Measurements from ENCODE around the gene SRSF3.
"Not testable (repeated sequence)": the region's sequence is repeated elsewhere in the genome, so short reads cannot be mapped to it uniquely, and the experiment has no call there.

Gene SRSF3

DNA sequence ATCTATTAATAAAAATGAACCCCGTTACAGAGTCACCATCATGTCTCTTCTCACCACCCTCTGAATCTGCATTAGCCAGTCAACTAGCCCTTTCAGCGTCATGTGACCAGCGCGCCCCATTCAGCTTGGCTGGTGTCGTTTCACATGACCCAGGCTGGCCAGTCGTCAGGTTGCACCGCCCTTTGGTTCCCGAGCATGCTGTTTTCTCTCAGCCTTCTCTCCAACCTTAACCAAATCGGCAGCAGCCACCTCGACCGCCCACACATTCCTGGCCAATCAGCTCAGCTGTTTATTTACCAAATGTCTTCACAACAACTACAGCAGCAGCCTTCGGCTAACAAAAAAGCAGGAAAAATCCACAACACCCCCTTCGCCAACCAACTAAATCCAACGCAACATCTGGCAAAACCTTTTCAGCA, 5.6 kb downstream of the SRSF3 start:
- H3K4me3 ChIP-seq (ENCODE audit: low read depth, low read length): peak overlapping the region; percentile 1; the same call in 1 of the 2 replicates
- TF ChIP-seq, protein P1, sequence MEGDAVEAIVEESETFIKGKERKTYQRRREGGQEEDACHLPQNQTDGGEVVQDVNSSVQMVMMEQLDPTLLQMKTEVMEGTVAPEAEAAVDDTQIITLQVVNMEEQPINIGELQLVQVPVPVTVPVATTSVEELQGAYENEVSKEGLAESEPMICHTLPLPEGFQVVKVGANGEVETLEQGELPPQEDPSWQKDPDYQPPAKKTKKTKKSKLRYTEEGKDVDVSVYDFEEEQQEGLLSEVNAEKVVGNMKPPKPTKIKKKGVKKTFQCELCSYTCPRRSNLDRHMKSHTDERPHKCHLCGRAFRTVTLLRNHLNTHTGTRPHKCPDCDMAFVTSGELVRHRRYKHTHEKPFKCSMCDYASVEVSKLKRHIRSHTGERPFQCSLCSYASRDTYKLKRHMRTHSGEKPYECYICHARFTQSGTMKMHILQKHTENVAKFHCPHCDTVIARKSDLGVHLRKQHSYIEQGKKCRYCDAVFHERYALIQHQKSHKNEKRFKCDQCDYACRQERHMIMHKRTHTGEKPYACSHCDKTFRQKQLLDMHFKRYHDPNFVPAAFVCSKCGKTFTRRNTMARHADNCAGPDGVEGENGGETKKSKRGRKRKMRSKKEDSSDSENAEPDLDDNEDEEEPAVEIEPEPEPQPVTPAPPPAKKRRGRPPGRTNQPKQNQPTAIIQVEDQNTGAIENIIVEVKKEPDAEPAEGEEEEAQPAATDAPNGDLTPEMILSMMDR (IDR thresholded peaks at IDR 0.05; ENCODE audit: low read depth, low read length): no peak

DNA sequence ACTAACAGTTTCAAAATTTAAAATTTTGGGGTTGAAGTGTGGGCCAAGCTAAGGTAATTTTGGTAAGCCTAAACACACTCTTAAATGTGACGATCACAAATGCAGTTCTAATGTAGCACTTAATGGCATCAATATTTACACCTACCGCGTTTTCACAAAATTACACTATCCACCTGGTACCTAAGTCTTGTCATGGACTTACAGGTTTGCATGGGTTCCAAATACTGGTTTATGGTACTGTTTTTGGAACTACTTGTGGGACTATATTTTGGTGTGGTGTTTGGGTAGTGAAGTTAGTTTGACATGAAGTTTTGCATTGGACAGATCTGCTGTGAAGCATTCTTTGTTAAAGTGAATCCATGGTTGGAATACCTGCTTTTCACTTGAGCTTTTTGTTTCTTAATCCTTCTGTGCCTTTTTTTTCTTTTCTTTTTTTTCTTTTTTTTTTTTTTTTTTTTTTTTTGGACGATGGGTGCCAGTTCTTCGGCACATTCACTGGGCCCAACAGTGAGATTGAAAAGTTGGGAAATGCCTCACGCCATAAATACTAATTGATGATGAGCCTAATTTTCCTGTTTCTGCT, 6.5 kb downstream of the SRSF3 start:
- TF ChIP-seq, protein P1 (IDR thresholded peaks at IDR 0.05; ENCODE audit: low read depth, low read length): no peak
- no peak overlapping the region for H3K4me3 ChIP-seq (ENCODE audit: low read depth, low read length)

DNA sequence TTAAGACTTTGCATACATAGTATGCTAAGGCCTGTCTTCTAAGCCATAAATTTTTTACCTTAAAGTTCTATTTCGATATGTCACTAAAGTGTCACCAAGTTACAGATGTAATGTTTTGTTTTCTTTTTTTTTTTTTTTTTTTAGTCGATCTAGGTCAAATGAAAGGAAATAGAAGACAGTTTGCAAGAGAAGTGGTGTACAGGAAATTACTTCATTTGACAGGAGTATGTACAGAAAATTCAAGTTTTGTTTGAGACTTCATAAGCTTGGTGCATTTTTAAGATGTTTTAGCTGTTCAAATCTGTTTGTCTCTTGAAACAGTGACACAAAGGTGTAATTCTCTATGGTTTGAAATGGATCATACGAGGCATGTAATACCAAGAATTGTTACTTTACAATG, 7.7 kb downstream of the SRSF3 start:
- not testable (repeated sequence) for H3K4me3 ChIP-seq (ENCODE audit: low read depth, low read length)

DNA sequence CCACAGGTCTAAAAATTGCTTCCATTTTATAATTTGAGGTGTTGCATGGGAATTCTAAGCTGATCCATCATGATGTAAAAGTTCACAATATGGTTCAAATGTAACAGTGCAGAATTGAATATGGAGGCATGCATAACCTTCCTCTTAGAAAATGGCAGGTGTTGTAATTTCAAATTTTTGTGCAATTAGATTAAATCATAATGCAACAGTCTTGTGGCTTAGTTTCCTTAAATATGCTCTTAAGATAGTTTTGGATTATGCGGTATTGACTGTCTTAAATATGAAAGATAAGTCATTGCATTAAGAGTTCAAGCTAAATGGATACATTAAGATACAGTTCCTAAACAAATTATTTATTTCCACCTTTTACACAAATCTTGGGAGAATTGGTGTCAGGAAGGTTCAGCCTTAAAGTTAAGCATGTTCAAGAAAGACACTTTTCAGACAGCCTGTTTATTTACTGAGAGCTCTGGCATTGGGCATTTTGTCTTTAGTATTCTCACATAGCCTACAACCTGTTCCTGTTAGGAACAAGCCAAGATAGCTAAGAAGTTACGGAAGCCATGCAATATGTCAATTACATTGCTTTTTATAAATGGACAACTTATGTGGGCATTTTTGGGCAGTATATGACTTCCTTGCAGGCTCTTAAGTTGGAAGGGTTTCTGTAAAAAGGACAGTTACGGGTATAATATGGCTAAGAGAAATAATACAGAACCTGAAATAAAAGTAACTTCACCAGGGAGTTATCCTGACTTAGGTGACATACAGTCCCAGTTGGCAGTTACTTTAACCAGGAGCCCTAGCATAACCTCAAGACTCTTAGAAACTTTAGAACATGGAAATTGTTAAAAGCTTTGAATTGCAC, 9.3 kb downstream of the SRSF3 start:
- TF ChIP-seq, protein P1 (IDR thresholded peaks at IDR 0.05; ENCODE audit: low read depth, low read length): no peak
- H3K4me3 ChIP-seq (ENCODE audit: low read depth, low read length): no peak overlapping the region

DNA sequence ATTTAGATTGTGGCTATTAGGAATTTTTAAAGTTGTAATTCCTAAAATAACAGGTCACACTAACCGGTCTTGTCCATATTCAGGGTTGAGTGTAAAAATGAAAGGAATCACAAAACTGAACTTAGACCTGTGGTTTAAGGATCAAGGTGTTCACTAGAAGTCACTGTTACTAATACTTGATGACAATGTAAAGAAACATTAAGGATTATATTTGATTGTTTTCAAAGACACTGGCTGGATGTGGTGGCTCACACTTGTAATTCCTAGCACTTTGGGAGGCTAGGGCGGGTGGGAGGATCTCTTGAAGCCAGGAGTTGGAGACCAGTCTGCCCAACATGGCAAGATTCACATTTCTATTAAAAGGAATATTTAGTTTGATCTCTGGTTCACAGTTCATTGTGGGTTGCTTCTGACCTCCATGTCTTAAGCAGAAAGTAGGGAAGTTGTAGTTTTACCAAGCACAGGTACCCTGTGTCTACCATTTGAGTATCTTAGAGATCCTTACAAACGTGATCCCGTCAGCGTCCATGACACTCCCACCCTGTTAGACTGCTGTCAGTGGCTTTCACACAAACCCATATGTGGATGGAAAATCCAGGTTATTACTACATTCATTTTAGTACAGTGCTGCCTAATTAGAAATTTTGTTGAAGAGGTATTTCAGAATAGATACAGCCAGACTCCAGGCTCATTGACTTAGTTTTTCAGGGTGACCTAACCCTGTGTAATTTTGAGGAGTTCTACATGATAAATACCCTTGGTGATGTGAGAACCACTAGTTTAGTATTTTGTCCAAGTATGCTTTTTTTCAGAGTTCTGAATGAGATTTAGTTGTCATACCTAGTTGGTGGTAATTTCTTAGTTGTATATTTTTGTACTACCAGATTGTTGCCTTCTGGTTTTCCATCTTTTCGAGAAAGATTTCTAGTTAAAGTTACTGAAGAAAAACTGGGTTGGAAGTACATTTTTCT, 10.2 kb downstream of the SRSF3 start:
- TF ChIP-seq, protein P1 (IDR thresholded peaks at IDR 0.05; ENCODE audit: low read depth, low read length): no peak

DNA sequence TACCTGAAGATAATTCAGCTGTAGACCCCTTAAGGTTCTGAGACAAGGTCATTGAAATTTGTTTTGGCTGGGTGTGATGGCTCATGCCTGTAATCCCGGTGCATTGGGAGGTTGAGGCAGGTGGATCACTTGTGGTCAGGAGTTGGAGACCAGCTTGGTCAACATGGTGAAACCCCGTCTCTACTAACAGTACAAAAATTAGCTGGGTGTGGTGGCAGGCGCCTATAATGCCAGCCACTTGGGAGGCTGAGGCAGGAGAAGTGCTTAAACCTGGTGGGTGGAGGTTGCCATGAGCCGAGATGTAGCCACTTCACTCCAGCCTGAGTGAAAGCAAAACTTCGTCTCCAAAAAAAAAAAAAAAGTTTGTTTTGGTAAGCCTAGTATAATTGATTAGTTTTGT, 11.0 kb downstream of the SRSF3 start:
- TF ChIP-seq, protein P1 (IDR thresholded peaks at IDR 0.05; ENCODE audit: low read depth, low read length): no peak
- H3K4me3 ChIP-seq (ENCODE audit: low read depth, low read length): no peak overlapping the region

More for the DNA sequence above, 10.2 kb downstream of the SRSF3 start:
- H3K4me3 ChIP-seq (ENCODE audit: low read depth, low read length): no peak overlapping the region

DNA sequence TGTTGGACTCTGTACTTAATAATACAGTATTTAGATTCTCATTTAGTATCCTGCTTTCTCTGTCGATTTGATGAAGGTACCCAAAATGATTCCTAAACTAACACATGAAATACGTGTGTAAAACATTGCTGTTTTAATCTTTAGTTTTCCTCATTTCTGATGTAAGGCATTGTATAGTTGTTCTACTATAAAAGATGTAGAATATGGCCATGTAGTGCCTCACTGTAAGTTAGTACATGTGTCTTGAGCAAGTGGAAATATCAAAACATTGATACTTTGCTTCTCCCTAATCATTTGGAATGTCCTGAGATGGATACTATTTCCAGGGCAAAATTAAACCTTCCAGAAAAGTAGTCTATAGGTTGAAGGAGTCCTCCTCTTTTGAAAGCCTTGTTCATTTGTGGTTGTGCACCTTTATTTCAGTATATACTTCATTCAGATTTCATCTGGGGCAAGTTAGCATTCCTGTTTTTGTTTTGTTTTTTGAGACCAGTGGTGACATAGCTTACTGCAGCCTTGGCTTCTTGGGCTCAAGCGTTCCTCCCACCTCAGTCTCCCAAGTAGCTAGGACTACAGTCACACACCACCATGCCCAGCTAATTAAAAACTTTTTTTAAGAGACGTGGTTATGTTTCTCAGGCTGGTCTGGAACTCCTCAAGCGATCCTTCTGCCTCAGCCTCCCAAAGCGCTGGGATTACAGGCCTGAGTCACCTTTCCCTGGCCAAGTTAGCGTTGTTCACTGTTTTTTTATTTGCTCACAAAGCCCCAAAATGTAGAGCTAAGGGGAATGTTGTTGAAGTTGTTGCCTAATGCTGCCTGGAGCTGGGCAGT, 11.6 kb downstream of the SRSF3 start:
- TF ChIP-seq, protein P1 (IDR thresholded peaks at IDR 0.05; ENCODE audit: low read depth, low read length): no peak
- H3K4me3 ChIP-seq (ENCODE audit: low read depth, low read length): no peak overlapping the region

DNA sequence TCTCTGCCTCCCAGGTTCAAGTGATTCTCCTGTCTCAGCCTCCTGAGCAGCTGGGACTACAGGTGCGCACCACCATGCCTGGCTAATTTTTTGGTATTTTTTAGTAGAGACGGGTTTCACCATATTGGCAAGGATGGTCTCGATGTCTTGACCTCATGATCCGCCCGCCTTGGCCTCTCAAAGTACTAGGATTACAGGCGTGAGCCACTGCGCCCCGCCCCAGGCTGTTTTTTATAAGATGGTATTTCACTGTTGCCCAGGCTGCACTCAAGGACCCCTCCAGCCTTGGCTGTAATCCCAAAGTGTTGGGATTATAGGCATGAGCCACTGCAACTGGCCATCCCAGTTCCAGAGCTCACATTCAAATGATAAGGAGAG, 13.1 kb downstream of the SRSF3 start:
- H3K4me3 ChIP-seq (ENCODE audit: low read depth, low read length): not testable (repeated sequence)

All from WI38 (cell line).